GM18505 (cell line): ENCODE data around the gene UFSP1.

Source experiments
- ATAC-seq: cut with Tn5 transposase; IDR thresholded peaks from one replicate; pipeline ENCODE4 v1.9.1; 2021; ENCODE audit not compliant: unreplicated experiment
- POLR2A ChIP-seq: IDR thresholded peaks from 4 replicates; pipeline ENCODE4 v1.6.1; 2011; ENCODE audit warnings: borderline replicate concordance; ENCODE audit not compliant: insufficient read depth, insufficient read length; ENCODE audit errors: extremely low read depth

Gene UFSP1

GRCh38 chr7:100882785-100883526 lies 6.6 kb downstream of the UFSP1 start:
- TF ChIP-seq POLR2A, result no peak
- no peak for ATAC-seq

- TF ChIP-seq POLR2A, result peak; percentile 9
- no peak for ATAC-seq
Observed at GRCh38 chr7:100882201-100882600, 7.3 kb downstream of the UFSP1 start.

GRCh38 chr7:100881136-100881535 lies 8.4 kb downstream of the UFSP1 start:
- ATAC-seq, result no peak

GRCh38 chr7:100880645-100881044 lies 8.9 kb downstream of the UFSP1 start:
- TF ChIP-seq POLR2A, result no peak
- no peak for ATAC-seq

More at GRCh38 chr7:100881136-100881535, 8.4 kb downstream of the UFSP1 start:
- no peak for TF ChIP-seq POLR2A

- no peak for TF ChIP-seq POLR2A
- ATAC-seq, result no peak
Observed at GRCh38 chr7:100879685-100880261, 9.7 kb downstream of the UFSP1 start.

- no peak for TF ChIP-seq POLR2A
- ATAC-seq, result no peak
Observed at GRCh38 chr7:100878685-100879084, 10.8 kb downstream of the UFSP1 start.

- TF ChIP-seq POLR2A, result no peak
- ATAC-seq, result no peak
Observed at GRCh38 chr7:100878013-100878412, 11.5 kb downstream of the UFSP1 start.

GRCh38 chr7:100875356-100875751 lies 14.2 kb downstream of the UFSP1 start:
- peak; percentile 30 for ATAC-seq
- no peak for TF ChIP-seq POLR2A

GRCh38 chr7:100874577-100875355 lies 14.7 kb downstream of the UFSP1 start, which contains the start of gene SRRT:
Gene SRRT, plus strand, starts transcription at chr7:100875103. Its CDS starts 488 bp downstream, at chr7:100875591.
- peak; percentile 86 for ATAC-seq
- TF ChIP-seq POLR2A, result peak; percentile 97

GRCh38 chr7:100874300-100874576 lies 15.3 kb downstream of the UFSP1 start:
- no peak for ATAC-seq
- TF ChIP-seq POLR2A, result no peak

- no peak for TF ChIP-seq POLR2A
- no peak for ATAC-seq
Observed at GRCh38 chr7:100873599-100874299, 15.8 kb downstream of the UFSP1 start.

GRCh38 chr7:100867776-100868485 lies 21.6 kb downstream of the UFSP1 start:
- no peak for TF ChIP-seq POLR2A
- ATAC-seq, result no peak
